Measurements from ENCODE around the gene SCUBE3. TPM values are rescaled to one million over a fixed set of nuclear protein-coding genes. Genes with fewer than 3 reads are reported as not detected.

The SCUBE3 gene
- total and polyA plus RNA-seq, 2 experiments from 2014 or later = 0.39 to 1.1 TPM

GRCh38 chr6:35228481-35228880 lies 14.7 kb downstream of the SCUBE3 start:
- Histone ChIP-seq H3K4me2 (no peak overlapping the region), H3K4me1 (ENCODE audit: insufficient read depth) (no peaks in the 10 kb centered on the region), H2AFZ (no peak overlapping the region), H3K27ac (ENCODE audit: low read depth) (no peak overlapping the region), H3K27me3 (ENCODE audit: insufficient read depth) (peaks cover 31% of the 10 kb centered on the region), H3K79me2 (replicated peaks; ENCODE audit: insufficient read depth) (no peaks in the 10 kb centered on the region), H4K20me1 (replicated peaks; ENCODE audit: insufficient read depth) (no peaks in the 10 kb centered on the region; the same call in none of the 2 replicates), H3K9me2 (ENCODE audit: insufficient read depth) (no peaks in the 10 kb centered on the region), H3K36me3 (ENCODE audit: insufficient read depth) (no peaks in the 10 kb centered on the region), H3K4me3 (no peak overlapping the region), H3F3A (replicated peaks; ENCODE audit: low read depth) (no peaks in the 10 kb centered on the region)
- TF ChIP-seq CTCF (conservative IDR thresholded peaks at IDR 0.05; ENCODE audit: low read depth in 2 of 2) = no peak
- TF ChIP-seq STAT1 (IDR thresholded peaks at IDR 0.05; ENCODE audit: unreplicated experiment) = no peak
- TF ChIP-seq, protein P1, sequence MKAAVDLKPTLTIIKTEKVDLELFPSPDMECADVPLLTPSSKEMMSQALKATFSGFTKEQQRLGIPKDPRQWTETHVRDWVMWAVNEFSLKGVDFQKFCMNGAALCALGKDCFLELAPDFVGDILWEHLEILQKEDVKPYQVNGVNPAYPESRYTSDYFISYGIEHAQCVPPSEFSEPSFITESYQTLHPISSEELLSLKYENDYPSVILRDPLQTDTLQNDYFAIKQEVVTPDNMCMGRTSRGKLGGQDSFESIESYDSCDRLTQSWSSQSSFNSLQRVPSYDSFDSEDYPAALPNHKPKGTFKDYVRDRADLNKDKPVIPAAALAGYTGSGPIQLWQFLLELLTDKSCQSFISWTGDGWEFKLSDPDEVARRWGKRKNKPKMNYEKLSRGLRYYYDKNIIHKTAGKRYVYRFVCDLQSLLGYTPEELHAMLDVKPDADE (IDR thresholded peaks at IDR 0.05) = no peak
- TF ChIP-seq ZNF462 (CRISPR knock-in tag; IDR thresholded peaks at IDR 0.05) = no peak
- no peak for DNase-seq (ENCODE audit: low spot score)
- Mint-ChIP-seq H3K36me3 (ENCODE audit: low read depth) (no peaks in the 10 kb centered on the region; the same call in 2 of the 3 replicates), H3K27me3 (ENCODE audit: insufficient read depth, low read depth, poor library complexity) (peaks cover 11% of the 10 kb centered on the region), H3K9me3 (no peaks in the 10 kb centered on the region), H3K27ac (no peak overlapping the region), H3K4me1 (no peaks in the 10 kb centered on the region; the same call in 2 of the 3 replicates), H3K4me3 (no peak overlapping the region)
- ATAC-seq = no peak

Measured in GM23338 (cell line).